Measurements from ENCODE around the gene C10orf88.

The C10orf88 gene

GRCh38 chr10:122953902-122954730, at the start of gene C10orf88:
Gene C10orf88, minus strand, starts transcription at chr10:122954227. Its CDS starts 49 bp downstream, at chr10:122954178.
- DNase-seq (ENCODE audit: low read depth in 1 of 2, low spot score in 1 of 2): peak; percentile 94 to 96

- DNase-seq (ENCODE audit: low read depth in 1 of 2, low spot score in 1 of 2): no peak
Measured at GRCh38 chr10:123001370-123001769, 47.3 kb upstream of the C10orf88 start.

- no peak for DNase-seq (ENCODE audit: low read depth in 1 of 2, low spot score in 1 of 2)
Measured at GRCh38 chr10:123000155-123000554, 46.1 kb upstream of the C10orf88 start.

GRCh38 chr10:122999347-122999746, 45.3 kb upstream of the C10orf88 start:
- no peak for DNase-seq (ENCODE audit: low read depth in 1 of 2, low spot score in 1 of 2)

- DNase-seq (ENCODE audit: low read depth in 1 of 2, low spot score in 1 of 2): no peak
Measured at GRCh38 chr10:122998934-122999333, 44.9 kb upstream of the C10orf88 start.

- DNase-seq (ENCODE audit: low read depth in 1 of 2, low spot score in 1 of 2): no peak
Measured at GRCh38 chr10:122998360-122998917, 44.4 kb upstream of the C10orf88 start.

GRCh38 chr10:122997864-122998263, 43.8 kb upstream of the C10orf88 start:
- no peak for DNase-seq (ENCODE audit: low read depth in 1 of 2, low spot score in 1 of 2)

- DNase-seq (ENCODE audit: low read depth in 1 of 2, low spot score in 1 of 2): no peak
Measured at GRCh38 chr10:122995936-122996335, 41.9 kb upstream of the C10orf88 start.

- DNase-seq (ENCODE audit: low read depth in 1 of 2, low spot score in 1 of 2): no peak
Measured at GRCh38 chr10:122993797-122994336, 39.8 kb upstream of the C10orf88 start.

- no peak for DNase-seq (ENCODE audit: low read depth in 1 of 2, low spot score in 1 of 2)
Measured at GRCh38 chr10:122992031-122992585, 38.1 kb upstream of the C10orf88 start.

- no peak for DNase-seq (ENCODE audit: low read depth in 1 of 2, low spot score in 1 of 2)
Measured at GRCh38 chr10:122990278-122990677, 36.3 kb upstream of the C10orf88 start.

GRCh38 chr10:122988501-122988900, 34.5 kb upstream of the C10orf88 start:
- no peak for DNase-seq (ENCODE audit: low read depth in 1 of 2, low spot score in 1 of 2)

GRCh38 chr10:122986335-122986734, 32.3 kb upstream of the C10orf88 start:
- no peak for DNase-seq (ENCODE audit: low read depth in 1 of 2, low spot score in 1 of 2)

GRCh38 chr10:122984708-122985107, 30.7 kb upstream of the C10orf88 start:
- DNase-seq (ENCODE audit: low read depth in 1 of 2, low spot score in 1 of 2): no peak

- no peak for DNase-seq (ENCODE audit: low read depth in 1 of 2, low spot score in 1 of 2)
Measured at GRCh38 chr10:122983898-122984297, 29.9 kb upstream of the C10orf88 start.

GRCh38 chr10:122981066-122981464, 27.0 kb upstream of the C10orf88 start:
- no peak for DNase-seq (ENCODE audit: low read depth in 1 of 2, low spot score in 1 of 2)

- DNase-seq (ENCODE audit: low read depth in 1 of 2, low spot score in 1 of 2): peak; percentile 70 to 74
Measured at GRCh38 chr10:122980209-122981065, 26.4 kb upstream of the C10orf88 start, which contains the start of gene PSTK. Gene PSTK, plus strand, starts transcription at chr10:122980401. Its CDS starts 79 bp downstream, at chr10:122980480.

GRCh38 chr10:122974543-122975064, 20.6 kb upstream of the C10orf88 start:
- no peak for DNase-seq (ENCODE audit: low read depth in 1 of 2, low spot score in 1 of 2)

GRCh38 chr10:122974023-122974422, 20.0 kb upstream of the C10orf88 start:
- no peak for DNase-seq (ENCODE audit: low read depth in 1 of 2, low spot score in 1 of 2)

- DNase-seq (ENCODE audit: low read depth in 1 of 2, low spot score in 1 of 2): no peak
Measured at GRCh38 chr10:122968698-122969097, 14.7 kb upstream of the C10orf88 start.

- DNase-seq (ENCODE audit: low read depth in 1 of 2, low spot score in 1 of 2): no peak
Measured at GRCh38 chr10:122966879-122967278, 12.9 kb upstream of the C10orf88 start.
